Naive B cell (primary cell): ENCODE measurements around the gene PLPP2. TPM values are rescaled to one million over a fixed set of nuclear protein-coding genes. Genes with fewer than 3 reads are reported as not detected.
"Not testable (repeated sequence)": the region's sequence is repeated elsewhere in the genome, so short reads cannot be mapped to it uniquely, and the experiment has no call there.

Experiments used
- ATAC-seq, 2 donors: fragments of 150-1000 bp; cut with Tn5 transposase; 2 replicates each; pipeline ENCODE4 v1.10.0; 2021; ENCODE audit warnings: low read depth in 2 of 2, mild to moderate bottlenecking in 2 of 2, moderate library complexity in 2 of 2
- DNase-seq: peaks from one replicate; pipeline ENCODE4 v3.0.0; 2022
- H3K27ac Mint-ChIP-seq, 6 donors: one replicate each; pipeline ENCODE4 v1.8.0; 2020 to 2022; ENCODE audit warnings: mild to moderate bottlenecking in 6 of 6, mixed read lengths in 6 of 6, moderate library complexity in 5 of 6, inconsistent platforms in 2 of 6
- H3K27me3 Mint-ChIP-seq, 3 donors: one replicate each; pipeline ENCODE4 v1.8.0; 2021 to 2022; ENCODE audit warnings: mixed read lengths in 3 of 3, mild to moderate bottlenecking in 1 of 3
- H3K36me3 Mint-ChIP-seq, 2 donors: one replicate each; pipeline ENCODE4 v1.8.0; 2020 to 2022; ENCODE audit warnings: mixed read lengths in 2 of 2, inconsistent platforms in 1 of 2, mild to moderate bottlenecking in 1 of 2
- H3K4me1 Mint-ChIP-seq, 3 donors: one replicate each; pipeline ENCODE4 v1.8.0; 2020 to 2022; ENCODE audit warnings: mixed read lengths in 3 of 3, inconsistent platforms in 1 of 3, mild to moderate bottlenecking in 1 of 3, moderate library complexity in 1 of 3
- H3K4me3 Mint-ChIP-seq, 8 donors: one replicate each; pipeline ENCODE4 v1.8.0; 2020 to 2022; ENCODE audit warnings: mild to moderate bottlenecking in 8 of 8, mixed read lengths in 8 of 8, moderate library complexity in 8 of 8, inconsistent platforms in 2 of 8
- H3K9me3 Mint-ChIP-seq, 7 donors: one replicate each; pipeline ENCODE4 v1.8.0; 2020 to 2022; ENCODE audit warnings: mixed read lengths in 7 of 7, mild to moderate bottlenecking in 5 of 7, inconsistent platforms in 2 of 7, moderate library complexity in 1 of 7
- polyA plus RNA-seq, 6 donors: library from polyadenylated mRNA; unstranded; fragments of 300-500 nt; fragmentation: Illumina TruSeq; gene quantifications; one replicate each; pipeline ENCODE4 v1.2.3, GENCODE V29; 2021; ENCODE audit warnings: low read depth in 6 of 6

PLPP2 gene
- polyA plus RNA-seq, 6 donors from 2014 or later = not detected

DNA sequence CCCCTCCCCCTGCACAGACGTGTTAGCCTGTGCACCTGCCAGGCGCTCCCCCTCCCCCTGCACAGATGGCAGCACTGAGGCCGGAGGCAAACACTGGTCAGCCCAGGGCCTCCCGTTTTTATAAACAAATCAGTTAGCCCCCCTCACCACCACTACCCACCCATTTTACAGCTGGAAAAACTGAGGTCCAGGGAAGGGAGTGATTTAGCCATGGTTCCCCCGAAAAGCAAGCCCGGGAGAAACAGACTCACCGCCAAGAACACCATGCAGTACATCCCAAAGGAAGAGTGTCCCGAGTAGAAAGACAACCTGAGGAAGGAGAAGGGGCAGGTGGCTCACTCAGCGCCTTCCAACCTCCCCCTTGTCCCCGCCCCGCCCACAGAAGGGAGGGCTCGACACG is 8.7 kb downstream of the PLPP2 start:
- no peak for ATAC-seq
- Mint-ChIP-seq H3K9me3 (peaks cover 0 to 2% (median 0%) of the 10 kb centered on the region in 7 donors), H3K27me3 (peaks cover 26 to 36% (median 33%) of the 10 kb centered on the region in 3 donors), H3K4me1 (no peaks in the 10 kb centered on the region), H3K36me3 (no peaks in the 10 kb centered on the region), H3K4me3 (no peak overlapping the region), H3K27ac (peak overlapping the region in 1 of 6 donors; percentile 79)
- DNase-seq = no peak

DNA sequence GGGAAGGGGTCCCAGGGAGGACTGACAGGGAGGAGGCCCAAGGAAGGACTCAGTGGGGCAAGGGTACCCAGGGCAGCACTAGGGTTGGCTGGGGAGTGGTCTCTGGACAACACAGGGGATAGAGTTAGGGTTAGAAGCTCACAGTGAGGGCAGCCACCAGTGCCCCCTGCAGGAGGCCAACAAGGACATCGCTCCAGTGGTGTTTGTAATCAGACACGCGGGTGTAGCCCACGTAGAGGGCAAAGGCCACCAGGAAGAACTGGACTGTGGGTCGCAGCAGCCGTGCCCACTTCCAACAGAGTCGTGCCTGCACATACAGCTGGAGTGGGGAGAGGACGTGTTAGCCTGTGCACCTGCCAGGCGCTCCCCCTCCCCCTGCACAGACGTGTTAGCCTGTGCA is 9.2 kb downstream of the PLPP2 start:
- H3K27me3 Mint-ChIP-seq = peaks cover 28 to 36% (median 33%) of the 10 kb centered on the region in 3 donors
- H3K4me3 Mint-ChIP-seq = no peak overlapping the region
- DNase-seq = no peak
- no peaks in the 10 kb centered on the region for H3K4me1 Mint-ChIP-seq
- H3K36me3 Mint-ChIP-seq = no peaks in the 10 kb centered on the region
- no peak overlapping the region for H3K27ac Mint-ChIP-seq
- H3K9me3 Mint-ChIP-seq = peaks cover 0 to 5% (median 0%) of the 10 kb centered on the region in 7 donors
- no peak for ATAC-seq

- Mint-ChIP-seq H3K4me1 (no peaks in the 10 kb centered on the region), H3K9me3 (peaks cover 0 to 5% (median 0%) of the 10 kb centered on the region in 7 donors), H3K36me3 (no peaks in the 10 kb centered on the region), H3K27me3 (peaks cover 26 to 36% (median 33%) of the 10 kb centered on the region in 3 donors), H3K27ac (peak overlapping the region in 1 of 6 donors; percentile 59), H3K4me3 (no peak overlapping the region)
- DNase-seq (no peak), ATAC-seq (no peak)
Observed at GRCh38 chr19:281156-281853, 9.9 kb downstream of the PLPP2 start.

DNA sequence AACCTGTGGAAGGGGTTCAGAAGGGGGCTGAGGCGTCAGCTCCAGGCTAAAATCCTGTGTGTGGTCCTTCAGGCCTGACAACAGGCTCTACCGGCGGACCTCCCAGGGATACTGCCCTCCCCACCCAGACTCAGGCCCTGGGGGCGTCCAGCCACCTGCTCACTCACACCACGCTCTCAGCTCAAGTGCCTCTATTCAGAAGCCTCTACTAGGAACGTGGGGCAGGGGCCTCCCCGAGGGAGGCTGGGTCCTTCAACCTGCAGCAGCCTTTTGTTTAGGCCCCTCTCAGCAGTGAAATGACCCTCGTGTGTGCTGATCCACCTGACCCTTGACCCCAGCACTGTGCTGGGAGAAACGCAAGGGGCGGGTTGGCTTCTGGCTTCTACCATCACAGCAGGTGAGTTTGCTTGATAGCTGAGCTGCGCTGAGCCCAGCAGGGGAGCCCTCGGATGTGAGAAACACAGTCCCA is 10.6 kb downstream of the PLPP2 start:
- Mint-ChIP-seq H3K27me3 (peaks cover 29 to 43% (median 39%) of the 10 kb centered on the region in 3 donors), H3K27ac (no peak overlapping the region), H3K36me3 (no peaks in the 10 kb centered on the region), H3K4me3 (no peak overlapping the region), H3K9me3 (peaks cover 0 to 5% (median 0%) of the 10 kb centered on the region in 7 donors), H3K4me1 (no peaks in the 10 kb centered on the region)
- ATAC-seq (no peak), DNase-seq (no peak)

- no peaks in the 10 kb centered on the region for H3K36me3 Mint-ChIP-seq
- ATAC-seq (no peak), DNase-seq (no peak)
- no peak overlapping the region for H3K27ac Mint-ChIP-seq
- peaks cover 37 to 52% (median 47%) of the 10 kb centered on the region in 3 donors for H3K27me3 Mint-ChIP-seq
- no peak overlapping the region for H3K4me3 Mint-ChIP-seq
- H3K9me3 Mint-ChIP-seq = peaks cover 0 to 5% (median 0%) of the 10 kb centered on the region in 7 donors
- H3K4me1 Mint-ChIP-seq = no peaks in the 10 kb centered on the region
Observed at GRCh38 chr19:279656-280055, 11.5 kb downstream of the PLPP2 start.

DNA sequence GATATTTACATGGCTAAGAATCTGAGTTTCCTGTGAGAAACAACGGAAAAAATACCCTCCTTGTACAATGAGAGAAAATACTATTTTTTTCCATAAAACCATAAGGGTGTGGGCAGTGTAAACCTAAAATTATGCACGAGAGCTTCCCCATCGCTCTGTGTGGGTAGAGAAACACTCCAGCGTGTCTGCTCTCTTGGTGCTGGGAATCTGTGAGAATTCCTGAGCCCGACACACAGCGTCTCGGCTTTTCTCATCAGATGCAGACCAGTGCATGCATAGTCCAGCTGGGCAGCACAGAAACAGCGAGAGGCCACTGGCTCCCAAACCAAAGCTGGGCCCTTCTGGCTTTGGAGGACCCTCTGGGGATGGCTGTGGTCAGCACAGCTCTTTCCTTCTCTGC is 12.0 kb downstream of the PLPP2 start:
- no peak for DNase-seq
- Mint-ChIP-seq H3K9me3 (peaks cover 0 to 5% (median 0%) of the 10 kb centered on the region in 7 donors), H3K4me3 (no peak overlapping the region), H3K27me3 (peaks cover 37 to 52% (median 47%) of the 10 kb centered on the region in 3 donors), H3K27ac (no peak overlapping the region), H3K4me1 (no peaks in the 10 kb centered on the region), H3K36me3 (no peaks in the 10 kb centered on the region)
- no peak for ATAC-seq

GRCh38 chr19:277581-278165 is 13.5 kb downstream of the PLPP2 start:
- Mint-ChIP-seq H3K36me3 (no peaks in the 10 kb centered on the region), H3K27ac (no peak overlapping the region), H3K9me3 (peaks cover 0 to 5% (median 0%) of the 10 kb centered on the region in 7 donors), H3K27me3 (peaks cover 34 to 53% (median 47%) of the 10 kb centered on the region in 3 donors), H3K4me3 (no peak overlapping the region), H3K4me1 (no peaks in the 10 kb centered on the region)
- no peak for DNase-seq
- no peak for ATAC-seq

DNA sequence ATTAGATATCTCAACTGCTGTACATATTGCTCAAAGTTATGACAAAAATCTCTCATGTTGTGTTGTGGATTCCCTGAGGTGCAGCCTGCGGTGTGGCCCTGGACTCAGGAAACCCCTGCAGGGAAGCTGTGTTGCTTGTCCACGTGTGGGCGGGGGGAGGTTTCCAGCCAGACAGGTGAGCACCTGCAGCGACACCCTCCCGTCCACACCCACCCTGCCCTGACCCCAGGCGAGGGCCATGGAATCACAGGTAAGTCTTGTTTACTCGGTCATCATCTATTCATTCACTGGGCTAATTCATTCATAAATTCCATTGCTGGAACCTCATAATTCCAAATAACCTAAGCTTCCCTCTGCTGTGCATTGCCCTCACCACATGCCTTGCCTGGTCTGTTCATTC is 14.1 kb downstream of the PLPP2 start:
- DNase-seq (no peak), ATAC-seq (no peak)
- Mint-ChIP-seq H3K4me3 (no peak overlapping the region), H3K4me1 (no peaks in the 10 kb centered on the region), H3K27me3 (peaks cover 35 to 56% (median 47%) of the 10 kb centered on the region in 3 donors), H3K36me3 (no peaks in the 10 kb centered on the region), H3K27ac (no peak overlapping the region), H3K9me3 (peaks cover 0 to 5% (median 0%) of the 10 kb centered on the region in 7 donors)

GRCh38 chr19:275958-276646 is 15.1 kb downstream of the PLPP2 start:
- Mint-ChIP-seq H3K4me1 (no peaks in the 10 kb centered on the region), H3K9me3 (peaks cover 0 to 5% (median 0%) of the 10 kb centered on the region in 7 donors), H3K27me3 (peaks cover 41 to 53% (median 41%) of the 10 kb centered on the region in 3 donors), H3K36me3 (no peaks in the 10 kb centered on the region), H3K4me3 (no peak overlapping the region), H3K27ac (no peak overlapping the region)
- ATAC-seq (no peak), DNase-seq (no peak)

GRCh38 chr19:275000-275399 is 16.2 kb downstream of the PLPP2 start:
- peaks cover 0 to 5% (median 0%) of the 10 kb centered on the region in 7 donors for H3K9me3 Mint-ChIP-seq
- no peaks in the 10 kb centered on the region for H3K36me3 Mint-ChIP-seq
- no peak for ATAC-seq
- no peak for DNase-seq
- H3K4me1 Mint-ChIP-seq = no peaks in the 10 kb centered on the region
- H3K27ac Mint-ChIP-seq = peak overlapping the region in 1 of 6 donors; percentile 69
- H3K27me3 Mint-ChIP-seq = peaks cover 42 to 52% (median 43%) of the 10 kb centered on the region in 3 donors
- no peak overlapping the region for H3K4me3 Mint-ChIP-seq

DNA sequence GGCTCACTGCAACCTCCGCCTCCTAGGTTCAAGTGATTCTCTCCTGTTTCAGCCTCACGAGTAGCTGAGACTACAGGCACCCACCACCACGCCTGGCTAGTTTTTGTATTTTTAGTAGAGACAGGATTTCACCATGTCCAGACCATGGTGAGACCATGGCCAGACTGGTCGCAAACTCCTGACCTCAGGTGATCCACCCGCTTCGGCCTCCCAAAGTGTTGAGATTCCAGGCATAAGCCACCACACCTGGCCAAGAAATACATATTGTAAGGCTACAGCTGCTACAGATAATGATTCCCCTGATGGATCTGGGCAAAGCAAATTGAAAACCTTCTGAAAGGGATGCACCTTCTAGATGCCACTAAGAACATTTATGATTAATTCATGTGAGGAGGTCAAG is 17.8 kb downstream of the PLPP2 start:
- no peaks in the 10 kb centered on the region for H3K36me3 Mint-ChIP-seq
- H3K4me1 Mint-ChIP-seq = no peaks in the 10 kb centered on the region
- H3K9me3 Mint-ChIP-seq = peaks cover 0 to 5% (median 0%) of the 10 kb centered on the region in 7 donors
- H3K27me3 Mint-ChIP-seq = peaks cover 43 to 54% (median 45%) of the 10 kb centered on the region in 3 donors
- no peak overlapping the region for H3K27ac Mint-ChIP-seq
- no peak for DNase-seq
- no peak for ATAC-seq
- no peak overlapping the region for H3K4me3 Mint-ChIP-seq

DNA sequence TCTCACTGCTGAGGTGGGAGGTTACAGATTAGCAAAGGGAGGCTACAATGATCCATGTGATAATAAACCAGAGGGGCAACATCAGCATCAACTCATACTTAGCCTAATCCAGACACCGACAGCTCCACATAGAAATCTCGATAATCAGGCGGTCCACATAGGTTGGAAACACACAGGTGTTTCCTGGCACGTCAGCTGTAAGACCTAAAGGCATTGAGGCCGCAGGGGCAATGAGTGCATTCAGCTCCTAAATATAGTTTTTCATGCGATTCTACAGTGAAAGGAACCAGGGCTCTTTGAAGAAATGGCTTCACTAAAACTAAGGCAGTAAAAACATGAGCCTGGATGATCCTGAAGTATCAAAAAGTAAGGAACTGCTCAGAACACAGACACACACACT is 19.3 kb downstream of the PLPP2 start:
- DNase-seq (no peak), ATAC-seq (no peak)
- Mint-ChIP-seq H3K4me1 (peaks cover 5 to 7% (median 6%) of the 10 kb centered on the region in 3 donors), H3K4me3 (no peak overlapping the region), H3K27me3 (peaks cover 44 to 54% (median 48%) of the 10 kb centered on the region in 3 donors), H3K9me3 (no peaks in the 10 kb centered on the region), H3K27ac (no peak overlapping the region), H3K36me3 (no peaks in the 10 kb centered on the region)

DNA sequence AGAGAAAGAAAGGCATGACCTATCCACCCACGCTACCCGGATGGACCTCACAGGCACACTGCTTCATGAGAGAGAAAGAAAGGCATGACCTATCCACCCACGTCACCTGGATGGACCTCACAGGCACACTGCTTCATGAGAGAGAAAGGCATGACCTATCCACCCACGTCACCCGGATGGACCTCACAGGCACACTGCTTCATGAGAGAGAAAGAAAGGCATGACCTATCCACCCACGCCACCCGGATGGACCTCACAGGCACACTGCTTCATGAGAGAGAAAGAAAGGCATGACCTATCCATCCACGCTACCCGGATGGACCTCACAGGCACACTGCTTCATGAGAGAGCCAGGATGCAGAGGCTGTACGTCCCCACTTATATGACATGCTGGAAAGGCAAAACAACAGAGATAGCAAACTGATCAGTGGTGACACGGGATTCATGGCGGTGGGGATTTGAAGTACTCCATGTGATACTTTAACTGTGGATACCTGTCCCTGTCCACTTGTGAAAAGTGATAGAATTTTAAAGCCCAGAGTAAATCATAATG is 20.4 kb downstream of the PLPP2 start:
- not testable (repeated sequence) for H3K4me3 Mint-ChIP-seq, H3K36me3 Mint-ChIP-seq, DNase-seq, H3K27ac Mint-ChIP-seq, ATAC-seq, H3K9me3 Mint-ChIP-seq
- Mint-ChIP-seq H3K27me3 (peaks cover 45 to 57% (median 49%) of the 10 kb centered on the region in 3 donors), H3K4me1 (peaks cover 6 to 12% (median 6%) of the 10 kb centered on the region in 3 donors)
